T-helper 2 cell (primary cell): ENCODE data around the gene CALN1.
"Not testable (repeated sequence)": the region's sequence is repeated elsewhere in the genome, so short reads cannot be mapped to it uniquely, and the experiment has no call there.

Experiments
- DNase-seq, 5 experiments: peaks; one replicate each; pipeline versions ENCODE4 v3.0.0 to v3.0.0-alpha.2; 2012 to 2022

The CALN1 gene

DNA sequence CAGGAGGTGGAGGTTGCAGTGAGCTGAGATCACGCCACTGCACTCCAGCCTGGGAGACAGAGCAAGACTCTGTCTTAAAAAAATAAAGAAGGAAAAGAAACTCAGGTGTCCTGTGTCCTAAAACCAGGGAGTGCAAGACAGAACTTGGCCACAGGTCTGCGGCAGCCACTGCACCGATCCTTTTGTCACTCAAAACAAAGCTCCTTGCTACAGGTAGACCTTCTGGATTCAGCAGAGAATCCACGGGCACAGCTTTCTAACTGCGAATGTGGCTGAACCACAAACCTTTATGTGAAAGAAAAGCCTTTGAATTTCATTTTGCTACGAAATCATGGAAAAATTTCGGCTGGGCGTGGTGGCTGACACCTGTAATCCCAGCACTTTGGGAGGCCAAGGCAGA lies 634.9 kb downstream of the CALN1 start:
- DNase-seq: no peak

GRCh38 chr7:71776726-71777125 lies 635.4 kb downstream of the CALN1 start:
- DNase-seq: no peak

GRCh38 chr7:71775648-71776047 lies 636.5 kb downstream of the CALN1 start:
- no peak for DNase-seq

DNA sequence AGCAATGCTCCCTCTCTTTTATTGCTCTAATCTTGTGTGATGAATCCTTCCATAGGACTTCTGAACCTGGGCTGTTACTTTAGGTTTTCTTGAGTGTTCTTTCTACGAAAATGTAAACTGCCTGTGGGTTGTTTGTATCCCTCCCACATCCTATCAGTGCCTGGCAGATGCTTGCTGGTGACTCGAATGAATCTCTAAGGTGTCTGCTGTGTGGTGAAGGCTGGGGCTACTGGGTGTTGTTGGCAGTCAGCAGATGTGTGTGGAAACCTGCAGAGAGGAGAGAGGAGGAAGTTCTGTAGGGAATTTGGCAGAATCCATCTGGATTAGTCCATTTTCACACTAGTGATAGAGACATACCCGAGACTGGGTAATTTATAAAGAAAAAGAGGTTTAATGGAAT lies 639.4 kb downstream of the CALN1 start:
- no peak for DNase-seq

- DNase-seq: no peak
Observed at GRCh38 chr7:71770269-71770907, 641.8 kb downstream of the CALN1 start.

DNA sequence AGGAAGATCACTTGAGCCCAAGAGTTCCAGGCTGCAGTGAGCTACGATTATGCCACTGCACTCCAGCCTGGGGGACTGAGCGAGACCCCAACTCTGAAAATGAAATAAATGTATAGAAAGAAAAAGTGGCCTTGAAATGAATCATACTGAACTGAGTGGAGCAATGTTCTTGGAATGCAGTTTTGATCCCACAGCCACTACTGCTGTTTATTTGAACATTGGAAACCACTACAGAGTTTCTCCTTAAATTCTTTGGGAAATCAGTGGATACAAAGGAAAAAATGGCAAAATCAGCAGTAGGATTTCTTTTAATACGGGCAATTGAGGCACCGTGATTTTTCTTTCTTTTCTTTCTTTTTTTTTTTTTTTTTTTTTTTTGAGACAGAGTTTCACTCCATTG lies 642.8 kb downstream of the CALN1 start:
- no peak for DNase-seq

DNA sequence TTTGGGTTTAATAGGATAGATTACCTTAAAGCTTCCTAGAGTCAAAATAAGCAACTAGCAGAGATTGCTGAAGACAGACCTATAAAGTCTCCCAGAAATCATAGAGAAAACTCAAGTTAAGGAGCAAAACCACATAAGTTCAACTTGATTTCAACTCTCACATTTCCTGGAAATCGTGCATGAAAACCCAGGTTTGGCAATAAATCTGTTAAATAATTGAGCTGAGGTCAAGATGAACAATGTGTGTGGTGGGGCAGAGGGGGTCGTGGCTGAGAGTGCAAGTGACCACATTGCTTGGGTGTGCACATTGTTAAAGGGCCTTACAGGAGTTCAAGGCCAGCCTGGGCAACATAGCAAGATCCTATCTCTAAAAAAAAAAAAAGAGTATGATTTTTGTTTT lies 643.7 kb downstream of the CALN1 start:
- DNase-seq: no peak

GRCh38 chr7:71766016-71766415 lies 646.1 kb downstream of the CALN1 start:
- no peak for DNase-seq

GRCh38 chr7:71761336-71761735 lies 650.8 kb downstream of the CALN1 start:
- DNase-seq: no peak

DNA sequence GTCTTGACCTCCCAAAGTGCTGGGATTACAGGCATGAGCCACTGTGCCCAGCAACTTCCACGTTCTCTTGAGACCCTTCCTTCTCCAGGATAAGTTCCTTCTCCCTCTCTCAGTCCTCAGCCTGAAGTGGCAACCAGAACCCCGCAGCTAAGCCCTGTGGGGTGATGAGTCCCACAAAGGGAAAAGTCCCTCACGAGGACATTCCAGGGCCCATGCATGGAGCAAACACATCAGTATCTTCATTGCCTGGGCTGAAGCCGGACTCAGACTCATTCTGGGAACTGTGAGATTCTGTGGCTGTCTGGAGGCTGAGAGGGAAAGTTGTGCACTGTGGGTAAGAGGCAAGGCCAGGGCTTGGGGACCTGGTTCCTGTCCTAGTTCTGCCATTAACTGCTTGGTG lies 657.3 kb downstream of the CALN1 start:
- no peak for DNase-seq

DNA sequence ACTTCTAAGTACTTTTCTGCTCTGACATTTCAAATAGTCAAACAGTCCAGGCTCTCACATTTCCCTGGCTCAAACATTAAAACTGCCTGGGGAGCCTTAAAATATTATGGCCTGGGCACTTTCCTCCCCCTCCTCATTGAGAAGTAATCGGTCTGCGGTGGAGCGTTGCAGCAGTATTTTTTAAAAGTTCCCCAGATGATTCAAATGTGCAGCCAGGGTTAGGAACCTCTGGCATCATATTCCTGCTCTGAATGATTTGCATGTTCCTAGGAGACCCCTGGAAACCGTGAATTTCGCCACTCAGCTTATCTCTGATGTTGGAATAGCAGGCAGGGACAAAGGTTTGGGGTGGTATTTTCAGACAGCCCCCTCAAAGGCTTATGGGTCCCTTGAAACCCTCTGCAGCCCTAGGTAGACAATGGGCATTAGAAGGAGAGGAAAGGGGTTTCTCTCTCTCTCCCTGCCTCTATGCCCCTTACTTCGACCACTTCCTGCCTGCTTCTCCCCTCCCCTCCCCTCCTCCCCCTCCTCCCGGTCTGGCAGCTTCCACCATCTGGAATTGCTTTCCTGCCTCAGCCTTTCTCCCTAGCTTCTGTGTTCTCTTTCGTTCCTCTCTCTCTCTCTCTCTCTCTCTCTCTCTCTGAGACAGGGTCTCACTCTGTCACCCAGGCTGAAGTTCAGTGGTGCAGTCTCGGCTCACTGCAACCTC lies 658.0 kb downstream of the CALN1 start:
- no peak for DNase-seq

DNA sequence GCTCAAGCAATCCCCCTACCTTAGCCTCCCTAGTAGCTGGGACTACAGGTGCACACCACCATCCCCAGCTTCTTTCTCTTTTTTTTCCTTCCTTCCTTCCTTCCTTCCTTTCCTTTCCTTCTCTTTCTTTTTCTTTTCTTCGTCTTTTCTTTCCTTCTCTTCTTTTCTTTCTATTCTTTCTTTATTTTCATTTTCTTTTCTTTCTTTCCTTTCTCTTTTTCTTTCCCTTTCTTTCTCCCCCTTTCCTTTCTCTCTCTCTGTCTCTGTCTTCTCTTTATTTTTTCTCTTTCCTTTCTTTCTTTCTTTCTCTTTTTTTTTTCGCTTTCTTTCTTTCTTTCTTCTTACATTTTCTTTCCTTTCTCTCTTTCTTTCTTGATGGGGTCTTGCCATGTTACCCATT lies 658.9 kb downstream of the CALN1 start:
- no peak for DNase-seq

- DNase-seq: peak in 1 of 5 experiments; percentile 44
Observed at GRCh38 chr7:71752171-71752935, 659.8 kb downstream of the CALN1 start.

GRCh38 chr7:71750290-71750689 lies 661.8 kb downstream of the CALN1 start:
- DNase-seq: no peak

- no peak for DNase-seq
Observed at GRCh38 chr7:71746006-71746405, 666.1 kb downstream of the CALN1 start.

DNA sequence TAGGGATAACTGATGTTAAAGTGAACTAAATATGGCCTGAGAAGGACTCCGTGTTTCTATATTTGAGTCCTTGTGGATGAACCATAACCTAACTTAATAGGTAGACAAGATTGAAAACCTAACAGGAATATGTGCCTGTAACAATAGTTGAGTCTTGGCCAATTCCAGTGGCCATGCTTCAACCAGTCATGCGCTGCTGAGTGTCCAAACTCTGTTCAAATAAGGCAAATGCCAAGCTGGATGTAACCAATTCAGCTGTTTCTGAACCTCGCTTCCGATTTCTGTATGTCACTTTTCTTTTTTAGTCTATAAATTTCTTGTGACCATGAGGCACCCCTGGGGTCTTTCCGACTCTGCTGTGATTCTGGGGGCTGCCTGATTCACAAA lies 672.0 kb downstream of the CALN1 start:
- DNase-seq: no peak

DNA sequence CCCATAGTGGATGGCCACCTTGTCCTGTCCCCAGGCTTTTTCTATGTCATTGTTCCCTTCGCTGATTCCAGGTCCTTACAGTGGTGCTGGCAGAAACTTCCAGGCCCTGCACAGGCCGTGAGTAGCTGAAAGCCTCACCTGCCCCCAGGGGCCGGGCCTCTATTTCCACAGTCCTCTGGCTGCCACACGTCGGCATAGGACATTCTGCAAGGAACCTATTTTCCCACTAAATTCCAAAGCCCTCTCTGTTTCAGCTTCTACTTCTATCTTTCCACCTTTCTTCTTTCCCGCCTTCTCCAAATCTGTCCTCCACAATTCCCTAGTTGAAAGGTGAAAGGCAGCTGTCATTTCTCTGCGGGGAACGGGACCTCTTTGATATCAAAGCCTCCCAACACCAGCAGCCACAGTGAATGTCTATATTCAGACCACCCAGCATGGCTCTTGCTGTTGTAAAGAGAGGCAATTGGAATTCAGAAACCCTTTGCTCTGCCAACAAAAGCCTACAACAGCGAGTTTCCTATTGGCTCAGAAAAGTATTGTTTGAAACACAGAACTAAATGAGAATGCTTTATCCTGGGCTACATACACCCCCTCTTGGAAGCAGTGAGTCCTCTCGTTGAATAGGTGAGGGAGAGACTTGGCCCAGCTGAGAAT lies 672.5 kb downstream of the CALN1 start:
- DNase-seq: no peak

GRCh38 chr7:71737931-71738540 lies 674.1 kb downstream of the CALN1 start:
- not testable (repeated sequence) for DNase-seq

GRCh38 chr7:71735961-71736556 lies 676.1 kb downstream of the CALN1 start:
- peak in 2 of 5 experiments; percentile 12 to 30 for DNase-seq

DNA sequence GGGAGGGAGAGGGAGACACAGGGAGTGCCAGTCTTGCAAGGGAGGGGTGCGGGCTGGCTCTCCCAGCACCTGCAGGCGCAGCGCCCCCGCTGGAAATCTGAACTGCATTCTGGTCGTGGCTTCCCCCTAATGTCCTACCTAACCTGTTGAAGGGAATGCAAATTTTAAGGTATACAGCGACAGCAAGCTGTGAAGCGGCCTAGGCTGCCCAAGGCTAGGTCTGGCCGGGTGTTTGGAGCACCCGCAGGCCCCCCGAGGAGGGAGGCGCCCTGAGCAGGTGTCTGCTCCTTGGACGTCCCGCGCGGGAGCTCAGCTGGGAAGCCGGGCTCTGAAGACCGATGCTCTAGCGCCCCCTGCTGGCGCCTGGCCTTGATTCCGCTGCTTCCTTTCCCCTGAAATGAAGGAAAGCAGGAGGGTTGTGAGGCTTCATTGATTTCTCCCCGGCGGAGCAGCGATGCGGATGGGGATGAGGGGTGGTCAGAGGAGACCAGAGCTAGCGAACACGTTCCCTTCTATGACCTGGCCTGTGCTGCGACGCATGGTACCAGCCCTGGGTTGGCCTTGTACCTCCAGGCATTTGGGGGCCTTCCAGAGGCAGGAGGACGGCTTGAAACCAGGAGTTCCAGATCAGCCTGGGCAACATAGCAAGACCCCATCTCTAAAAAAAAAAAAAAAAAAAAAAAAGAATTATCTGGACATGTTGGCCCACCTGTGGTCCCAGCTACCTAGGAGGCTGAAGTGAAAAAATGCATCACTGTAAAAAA lies 678.8 kb downstream of the CALN1 start:
- peak in 4 of 5 experiments; percentile 27 to 56 (median 37) for DNase-seq

DNA sequence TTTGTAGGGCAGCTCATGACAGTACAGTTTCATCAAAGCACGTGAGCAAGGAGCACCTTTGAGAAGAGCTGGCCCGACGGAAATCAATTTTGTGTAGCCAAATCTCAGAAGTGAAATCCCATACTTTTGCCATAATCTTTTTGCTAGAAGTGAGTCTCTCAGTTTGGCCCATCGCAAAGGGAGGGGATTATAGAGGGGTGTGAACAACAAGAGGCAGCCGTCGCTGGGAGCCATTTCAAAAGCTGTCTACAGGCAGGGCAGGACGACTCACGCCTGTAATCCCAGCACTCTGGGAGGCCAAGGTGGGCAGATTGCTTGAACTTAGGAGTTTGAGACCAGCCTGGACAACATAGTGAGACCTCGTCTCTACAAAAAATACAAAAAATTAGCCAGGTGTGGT lies 680.4 kb downstream of the CALN1 start:
- DNase-seq: no peak
